Hematopoietic multipotent progenitor cell (in vitro differentiated cells): ENCODE measurements around the gene ZNF775. TPM values are rescaled to one million over a fixed set of nuclear protein-coding genes. Genes with fewer than 3 reads are reported as not detected.

Source experiments
- DNase-seq, 3 donors: peaks; one replicate each; pipeline ENCODE4 v3.0.0-alpha.2; 2011 to 2015; ENCODE audit warnings: low read depth in 2 of 3, low spot score in 2 of 3
- total RNA-seq: library from RNA; depleted of rRNA; stranded (reverse); fragments of >200 nt; gene quantifications from one replicate; pipeline ENCODE4 v1.2.3, GENCODE V29; 2012

ZNF775 gene
- total RNA-seq: 10.2 TPM

- peak; percentile 70 to 95 (median 92) for DNase-seq
These were observed at the start of gene ZNF775 for GRCh38 chr7:150378853-150379440. TSS of gene ZNF775 (plus strand) at chr7:150379330. CDS start at chr7:150388471, 9,141 bp downstream.

GRCh38 chr7:150329331-150330120 lies 49.6 kb upstream of the ZNF775 start:
- no peak for DNase-seq

GRCh38 chr7:150330211-150330885 lies 48.8 kb upstream of the ZNF775 start:
- no peak for DNase-seq

- DNase-seq: no peak
These were observed 46.1 kb upstream of the ZNF775 start for GRCh38 chr7:150332852-150333635.

- DNase-seq: no peak
These were observed 45.5 kb upstream of the ZNF775 start for GRCh38 chr7:150333659-150334058.

GRCh38 chr7:150334108-150334507 lies 45.0 kb upstream of the ZNF775 start:
- DNase-seq: no peak

GRCh38 chr7:150335108-150335773 lies 43.9 kb upstream of the ZNF775 start:
- no peak for DNase-seq

GRCh38 chr7:150335774-150336112 lies 43.4 kb upstream of the ZNF775 start:
- DNase-seq: no peak

- no peak for DNase-seq
These were observed 42.4 kb upstream of the ZNF775 start for GRCh38 chr7:150336746-150337145.

GRCh38 chr7:150337179-150337578 lies 42.0 kb upstream of the ZNF775 start:
- DNase-seq: no peak

GRCh38 chr7:150337659-150338081 lies 41.5 kb upstream of the ZNF775 start:
- no peak for DNase-seq

- DNase-seq: no peak
These were observed 40.8 kb upstream of the ZNF775 start for GRCh38 chr7:150338166-150338829.

GRCh38 chr7:150339409-150339809 lies 39.7 kb upstream of the ZNF775 start:
- DNase-seq: peak in 2 of 3 donors; percentile 50 to 69

GRCh38 chr7:150340024-150340749 lies 38.9 kb upstream of the ZNF775 start:
- DNase-seq: peak in 1 of 3 donors; percentile 52

GRCh38 chr7:150340875-150341262 lies 38.3 kb upstream of the ZNF775 start:
- no peak for DNase-seq

GRCh38 chr7:150341263-150342120 lies 37.6 kb upstream of the ZNF775 start, which contains the start of gene RARRES2:
TSS of gene RARRES2 (minus strand) at chr7:150341629. CDS start at chr7:150340609, 1,020 bp downstream.
- DNase-seq: no peak

GRCh38 chr7:150342121-150342408 lies 37.1 kb upstream of the ZNF775 start:
- DNase-seq: no peak

GRCh38 chr7:150343225-150343624 lies 35.9 kb upstream of the ZNF775 start:
- no peak for DNase-seq
